ENCODE data around the gene STK38. TPM values are rescaled to one million over a fixed set of nuclear protein-coding genes. Genes with fewer than 3 reads are reported as not detected.

STK38 gene
- total RNA-seq, 2 experiments from 2014 or later, result 29.4 to 42.5 TPM

DNA sequence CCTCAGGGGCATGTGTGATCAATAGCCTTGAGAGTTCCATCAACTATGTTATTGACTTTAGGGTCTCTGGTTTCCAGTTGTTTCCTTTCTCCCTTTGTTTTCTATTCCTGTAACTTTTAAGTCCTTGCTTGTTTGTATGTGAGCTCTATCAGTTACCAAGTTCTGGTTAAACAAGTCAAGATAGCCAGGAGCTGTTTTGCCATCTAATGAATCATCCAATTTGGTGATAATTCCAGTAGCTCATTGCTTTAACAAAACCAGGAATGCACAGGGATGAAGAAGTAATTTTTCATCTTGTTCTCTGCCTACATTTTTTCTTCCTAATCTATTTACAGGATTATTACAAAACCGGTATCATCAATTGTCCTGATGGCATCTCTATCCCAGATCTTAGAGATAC lies 68.0 kb downstream of the STK38 start:
- no peak overlapping the region for H3K4me2 ChIP-seq (ENCODE audit: low read length)
- TF ChIP-seq, protein P1, sequence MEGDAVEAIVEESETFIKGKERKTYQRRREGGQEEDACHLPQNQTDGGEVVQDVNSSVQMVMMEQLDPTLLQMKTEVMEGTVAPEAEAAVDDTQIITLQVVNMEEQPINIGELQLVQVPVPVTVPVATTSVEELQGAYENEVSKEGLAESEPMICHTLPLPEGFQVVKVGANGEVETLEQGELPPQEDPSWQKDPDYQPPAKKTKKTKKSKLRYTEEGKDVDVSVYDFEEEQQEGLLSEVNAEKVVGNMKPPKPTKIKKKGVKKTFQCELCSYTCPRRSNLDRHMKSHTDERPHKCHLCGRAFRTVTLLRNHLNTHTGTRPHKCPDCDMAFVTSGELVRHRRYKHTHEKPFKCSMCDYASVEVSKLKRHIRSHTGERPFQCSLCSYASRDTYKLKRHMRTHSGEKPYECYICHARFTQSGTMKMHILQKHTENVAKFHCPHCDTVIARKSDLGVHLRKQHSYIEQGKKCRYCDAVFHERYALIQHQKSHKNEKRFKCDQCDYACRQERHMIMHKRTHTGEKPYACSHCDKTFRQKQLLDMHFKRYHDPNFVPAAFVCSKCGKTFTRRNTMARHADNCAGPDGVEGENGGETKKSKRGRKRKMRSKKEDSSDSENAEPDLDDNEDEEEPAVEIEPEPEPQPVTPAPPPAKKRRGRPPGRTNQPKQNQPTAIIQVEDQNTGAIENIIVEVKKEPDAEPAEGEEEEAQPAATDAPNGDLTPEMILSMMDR (conservative IDR thresholded peaks at IDR 0.05; ENCODE audit: low read length), result no peak
- TF ChIP-seq EZH2phosphoT487 (IDR thresholded peaks at IDR 0.05; ENCODE audit: borderline replicate concordance, low read depth, low read length), result no peak
- peaks cover 93% of the 10 kb centered on the region for H3K36me3 ChIP-seq (ENCODE audit: insufficient read depth, low read length)
- BruUV-seq (replicated peaks), result no TSS peak
- no peaks in the 10 kb centered on the region for H3K4me1 ChIP-seq (ENCODE audit: insufficient read depth, low read length, poor library complexity, severe bottlenecking)
- no peak overlapping the region for H2AFZ ChIP-seq (ENCODE audit: low read length)
- H3K79me2 ChIP-seq (ENCODE audit: insufficient read depth, low read depth, low read length), result no peaks in the 10 kb centered on the region; the same call in 1 of the 2 replicates
- no peak overlapping the region for H3K27ac ChIP-seq (ENCODE audit: low read depth, low read length, poor library complexity, severe bottlenecking)
- H3K4me3 ChIP-seq (ENCODE audit: low read depth, low read length, poor library complexity, severe bottlenecking), result no peak overlapping the region
- no peak for DNase-seq (ENCODE audit: low spot score)
- POLR2A ChIA-PET, result interaction anchor here (0.6 to 1.2 kb wide), 4 partner anchors 9 to 241 kb away, joined by 3 to 4 read pairs (median 4); no protein-coding TSS in a partner anchor
- CTCF ChIA-PET (ENCODE audit: unreplicated experiment), result no interaction called here
- no peaks in the 10 kb centered on the region for H3K9me3 ChIP-seq (ENCODE audit: low read length)
- intact Hi-C loops (cut with micrococcal nuclease; ENCODE audit: unreplicated experiment), result no loop called here
- H4K20me1 ChIP-seq (ENCODE audit: insufficient read depth, low read length), result no peaks in the 10 kb centered on the region
- no peaks in the 10 kb centered on the region for H3K9me2 ChIP-seq (ENCODE audit: insufficient read depth, low read length)

DNA sequence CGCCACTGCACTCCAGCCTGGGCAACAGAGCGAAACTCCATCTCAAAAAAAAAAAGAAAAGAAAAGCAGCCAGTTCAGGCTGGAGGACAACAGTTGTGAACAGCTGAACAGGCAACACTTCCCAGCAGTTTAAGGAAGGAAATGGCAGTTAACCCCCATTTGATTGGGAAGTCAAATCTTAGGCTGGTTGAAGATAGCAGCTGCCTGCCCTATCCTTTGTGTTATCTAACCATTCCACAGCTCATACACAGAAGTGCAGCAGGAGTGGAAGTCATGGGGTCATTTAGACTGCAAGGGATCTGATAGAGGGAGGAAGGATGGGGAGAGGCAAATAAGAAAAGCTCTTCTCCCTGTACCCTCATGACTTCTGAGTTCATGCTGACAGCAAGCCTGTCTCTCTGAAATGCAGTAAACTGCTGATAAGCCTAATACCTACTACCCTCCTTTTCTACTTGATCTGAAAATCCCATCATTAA lies 69.2 kb downstream of the STK38 start:
- DNase-seq (ENCODE audit: low spot score), result no peak
- H2AFZ ChIP-seq (ENCODE audit: low read length), result no peak overlapping the region
- no peak overlapping the region for H3K4me3 ChIP-seq (ENCODE audit: low read depth, low read length, poor library complexity, severe bottlenecking)
- no peaks in the 10 kb centered on the region for H3K4me1 ChIP-seq (ENCODE audit: insufficient read depth, low read length, poor library complexity, severe bottlenecking)
- TF ChIP-seq EZH2phosphoT487 (IDR thresholded peaks at IDR 0.05; ENCODE audit: borderline replicate concordance, low read depth, low read length), result no peak
- TF ChIP-seq, protein P1 (conservative IDR thresholded peaks at IDR 0.05; ENCODE audit: low read length), result no peak
- POLR2A ChIA-PET, result interaction anchor here (1.0 kb wide), 1 partner anchor 10 kb away, joined by 3 read pairs; no protein-coding TSS in a partner anchor
- no peaks in the 10 kb centered on the region; the same call in 1 of the 2 replicates for H3K79me2 ChIP-seq (ENCODE audit: insufficient read depth, low read depth, low read length)
- H4K20me1 ChIP-seq (ENCODE audit: insufficient read depth, low read length), result no peaks in the 10 kb centered on the region
- no peak overlapping the region for H3K4me2 ChIP-seq (ENCODE audit: low read length)
- TSS peak; percentile 33 for BruUV-seq (replicated peaks)
- H3K27ac ChIP-seq (ENCODE audit: low read depth, low read length, poor library complexity, severe bottlenecking), result no peak overlapping the region
- peaks cover 93% of the 10 kb centered on the region for H3K36me3 ChIP-seq (ENCODE audit: insufficient read depth, low read length)
- CTCF ChIA-PET (ENCODE audit: unreplicated experiment), result no interaction called here
- H3K9me2 ChIP-seq (ENCODE audit: insufficient read depth, low read length), result no peaks in the 10 kb centered on the region
- H3K9me3 ChIP-seq (ENCODE audit: low read length), result no peaks in the 10 kb centered on the region
- intact Hi-C loops (cut with micrococcal nuclease; ENCODE audit: unreplicated experiment), result no loop called here

DNA sequence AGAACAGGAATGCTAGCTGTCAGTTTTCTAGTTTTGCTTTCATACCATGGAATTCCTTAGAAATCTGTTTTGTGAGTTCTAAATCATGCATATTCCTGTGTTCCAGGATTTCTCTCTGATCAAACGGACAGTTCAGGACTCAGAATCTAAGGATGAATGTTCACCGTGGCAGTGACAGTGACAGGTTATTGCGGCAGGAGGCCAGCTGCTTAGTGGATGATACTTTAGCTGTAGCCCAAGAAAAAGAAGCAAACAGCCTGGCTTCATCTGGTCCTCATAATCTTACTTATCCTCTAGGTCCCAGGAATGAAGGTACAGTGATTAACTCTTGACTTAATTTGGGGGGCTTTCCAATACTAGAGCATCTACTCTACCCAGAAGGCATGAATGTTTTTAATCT lies 77.3 kb downstream of the STK38 start:
- TF ChIP-seq, protein P1 (conservative IDR thresholded peaks at IDR 0.05; ENCODE audit: low read length), result no peak
- TF ChIP-seq EZH2phosphoT487 (IDR thresholded peaks at IDR 0.05; ENCODE audit: borderline replicate concordance, low read depth, low read length), result no peak
- Histone ChIP-seq H4K20me1 (ENCODE audit: insufficient read depth, low read length) (no peaks in the 10 kb centered on the region), H3K36me3 (ENCODE audit: insufficient read depth, low read length) (peaks cover 62% of the 10 kb centered on the region), H3K4me1 (ENCODE audit: insufficient read depth, low read length, poor library complexity, severe bottlenecking) (peaks cover 15% of the 10 kb centered on the region), H2AFZ (ENCODE audit: low read length) (no peak overlapping the region), H3K79me2 (ENCODE audit: insufficient read depth, low read depth, low read length) (peaks cover 53% of the 10 kb centered on the region), H3K4me3 (ENCODE audit: low read depth, low read length, poor library complexity, severe bottlenecking) (no peak overlapping the region), H3K4me2 (ENCODE audit: low read length) (no peak overlapping the region), H3K9me2 (ENCODE audit: insufficient read depth, low read length) (no peaks in the 10 kb centered on the region), H3K27ac (ENCODE audit: low read depth, low read length, poor library complexity, severe bottlenecking) (no peak overlapping the region), H3K9me3 (ENCODE audit: low read length) (peaks cover 4% of the 10 kb centered on the region; the same call in 1 of the 2 replicates)
- ChIA-PET CTCF (ENCODE audit: unreplicated experiment) (no interaction called here), POLR2A (interaction anchor here (0.7 kb wide), 2 partner anchors 9 to 16 kb away, joined by 3 to 4 read pairs; no protein-coding TSS in a partner anchor)
- intact Hi-C loops (cut with micrococcal nuclease; ENCODE audit: unreplicated experiment), result no loop called here
- DNase-seq (ENCODE audit: low spot score), result no peak
- BruUV-seq (replicated peaks), result no TSS peak
